Fibroblast of pulmonary artery (primary cell): ENCODE measurements around the gene FBXO22.
"Not testable (repeated sequence)": the region's sequence is repeated elsewhere in the genome, so short reads cannot be mapped to it uniquely, and the experiment has no call there.

ENCODE experiments used
- DNase-seq: peaks from one replicate; pipeline ENCODE4 v3.0.0-alpha.2; 2010; ENCODE audit warnings: low read depth
- H3K4me3 ChIP-seq: replicated peaks from 2 replicates; pipeline ENCODE4 v1.5.1; 2011; ENCODE audit warnings: low read depth, mild to moderate bottlenecking, control low read depth, low read length, moderate library complexity
- TF ChIP-seq, protein P1 (sequence below): IDR thresholded peaks from 2 replicates; pipeline ENCODE4 v1.5.1; 2011; ENCODE audit warnings: mild to moderate bottlenecking, control low read depth, low read length, inconsistent platforms; ENCODE audit errors: missing control alignments

Gene FBXO22

DNA sequence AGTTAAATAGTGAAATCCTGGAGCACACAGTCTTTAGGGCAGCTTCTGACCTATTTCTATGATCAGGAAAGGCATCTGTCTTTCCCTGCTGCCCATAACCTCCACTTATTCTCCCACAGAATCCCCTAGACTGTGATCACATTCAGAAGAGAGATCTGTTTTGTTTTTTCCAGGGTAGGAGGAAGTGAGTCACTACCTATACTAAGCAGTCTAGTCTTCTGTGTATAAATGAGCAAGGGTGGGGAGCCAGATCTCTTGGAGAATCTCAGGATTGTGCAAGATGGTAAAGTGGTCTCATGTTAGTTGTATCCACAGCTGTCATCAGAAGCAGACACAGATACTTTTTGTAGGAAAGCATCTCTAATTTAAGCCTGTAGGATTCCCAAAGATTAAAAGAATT is 11.8 kb upstream of the FBXO22 start:
- TF ChIP-seq, protein P1, sequence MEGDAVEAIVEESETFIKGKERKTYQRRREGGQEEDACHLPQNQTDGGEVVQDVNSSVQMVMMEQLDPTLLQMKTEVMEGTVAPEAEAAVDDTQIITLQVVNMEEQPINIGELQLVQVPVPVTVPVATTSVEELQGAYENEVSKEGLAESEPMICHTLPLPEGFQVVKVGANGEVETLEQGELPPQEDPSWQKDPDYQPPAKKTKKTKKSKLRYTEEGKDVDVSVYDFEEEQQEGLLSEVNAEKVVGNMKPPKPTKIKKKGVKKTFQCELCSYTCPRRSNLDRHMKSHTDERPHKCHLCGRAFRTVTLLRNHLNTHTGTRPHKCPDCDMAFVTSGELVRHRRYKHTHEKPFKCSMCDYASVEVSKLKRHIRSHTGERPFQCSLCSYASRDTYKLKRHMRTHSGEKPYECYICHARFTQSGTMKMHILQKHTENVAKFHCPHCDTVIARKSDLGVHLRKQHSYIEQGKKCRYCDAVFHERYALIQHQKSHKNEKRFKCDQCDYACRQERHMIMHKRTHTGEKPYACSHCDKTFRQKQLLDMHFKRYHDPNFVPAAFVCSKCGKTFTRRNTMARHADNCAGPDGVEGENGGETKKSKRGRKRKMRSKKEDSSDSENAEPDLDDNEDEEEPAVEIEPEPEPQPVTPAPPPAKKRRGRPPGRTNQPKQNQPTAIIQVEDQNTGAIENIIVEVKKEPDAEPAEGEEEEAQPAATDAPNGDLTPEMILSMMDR: no peak
- no peak overlapping the region for H3K4me3 ChIP-seq
- peak; percentile 90 for DNase-seq

DNA sequence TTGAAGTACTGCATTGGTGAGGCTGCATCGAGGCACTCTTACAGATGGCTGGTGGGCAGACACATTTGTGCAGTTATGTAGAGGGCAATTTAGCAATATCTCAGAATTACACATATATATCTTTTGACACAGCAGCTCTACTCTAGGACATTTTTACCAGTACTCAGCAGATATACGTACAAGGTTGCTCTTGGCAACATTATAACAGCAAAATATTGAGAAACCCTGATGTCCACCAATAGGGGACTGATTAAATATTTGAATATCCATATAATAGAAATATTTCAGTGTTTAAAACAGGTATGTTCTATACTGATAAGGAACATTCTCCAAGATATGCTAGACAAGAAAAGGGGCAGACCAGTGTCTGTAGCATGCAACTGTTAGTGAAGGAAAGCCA is 7.9 kb upstream of the FBXO22 start:
- DNase-seq: no peak
- TF ChIP-seq, protein P1: no peak

DNA sequence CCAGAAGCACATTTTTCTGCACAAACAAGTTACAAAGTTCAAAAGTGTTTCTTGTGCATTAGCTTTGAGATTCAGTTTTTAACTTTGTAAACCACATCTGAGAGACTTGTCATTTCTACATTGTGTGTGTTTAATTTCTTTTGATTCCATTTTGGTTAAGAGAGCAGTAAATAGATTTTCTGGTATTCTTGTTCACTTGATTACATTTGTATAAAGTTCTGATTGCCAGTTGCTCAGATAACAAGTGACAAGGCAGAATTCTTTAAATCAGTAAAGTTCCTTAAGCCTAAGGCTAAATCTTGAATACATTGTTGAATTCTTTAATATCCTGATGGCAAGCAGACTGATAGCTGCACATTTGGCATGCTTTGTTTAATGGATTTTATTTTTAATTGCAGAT is 3.1 kb upstream of the FBXO22 start:
- DNase-seq: no peak

More for the DNA sequence above, 7.9 kb upstream of the FBXO22 start:
- no peak overlapping the region for H3K4me3 ChIP-seq

DNA sequence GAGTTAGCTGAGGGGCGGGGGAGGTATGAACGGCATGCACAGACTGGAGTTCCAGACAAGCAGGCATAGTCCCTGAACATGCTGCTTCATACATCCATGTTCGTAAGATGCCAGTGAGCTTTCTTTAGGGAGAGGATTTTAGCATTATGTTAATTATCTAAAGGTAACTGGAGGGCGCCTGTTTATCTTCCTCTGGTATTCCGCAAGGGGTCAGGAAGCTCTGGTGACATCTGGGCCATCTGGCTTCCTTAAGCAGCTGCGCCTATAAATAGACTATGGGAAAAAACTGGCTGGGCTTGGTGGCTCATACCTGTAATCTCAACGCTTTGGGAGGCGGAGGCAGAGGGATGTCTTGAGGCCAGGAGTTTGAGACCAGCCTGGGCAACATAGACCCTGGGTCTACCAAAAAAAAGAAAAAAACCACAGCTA is 1.5 kb upstream of the FBXO22 start:
- TF ChIP-seq, protein P1: no peak
- no peak for DNase-seq
- no peak overlapping the region for H3K4me3 ChIP-seq

More for the DNA sequence above, 3.1 kb upstream of the FBXO22 start:
- no peak overlapping the region for H3K4me3 ChIP-seq
- TF ChIP-seq, protein P1: no peak

DNA sequence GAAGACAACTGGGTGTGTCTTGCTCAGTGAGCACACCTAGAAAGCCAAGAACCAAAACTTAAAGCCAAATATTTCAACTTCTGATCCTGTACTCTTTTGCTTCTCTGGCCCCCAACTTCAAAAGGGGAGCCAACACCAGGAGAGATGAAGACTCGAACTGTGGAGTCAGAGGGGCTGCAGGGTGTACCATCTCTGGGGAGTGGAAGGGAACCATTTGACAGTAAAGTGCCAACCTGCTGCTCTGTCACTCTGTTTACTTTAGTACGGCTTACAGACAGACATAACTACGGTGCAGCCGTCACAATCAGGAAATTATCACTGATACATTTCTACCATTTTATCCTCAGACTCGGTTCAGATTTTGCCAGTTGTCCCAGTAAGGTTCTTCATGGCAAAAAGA is 1.6 kb downstream of the FBXO22 start:
- no peak for DNase-seq
- no peak overlapping the region for H3K4me3 ChIP-seq
- TF ChIP-seq, protein P1: no peak

DNA sequence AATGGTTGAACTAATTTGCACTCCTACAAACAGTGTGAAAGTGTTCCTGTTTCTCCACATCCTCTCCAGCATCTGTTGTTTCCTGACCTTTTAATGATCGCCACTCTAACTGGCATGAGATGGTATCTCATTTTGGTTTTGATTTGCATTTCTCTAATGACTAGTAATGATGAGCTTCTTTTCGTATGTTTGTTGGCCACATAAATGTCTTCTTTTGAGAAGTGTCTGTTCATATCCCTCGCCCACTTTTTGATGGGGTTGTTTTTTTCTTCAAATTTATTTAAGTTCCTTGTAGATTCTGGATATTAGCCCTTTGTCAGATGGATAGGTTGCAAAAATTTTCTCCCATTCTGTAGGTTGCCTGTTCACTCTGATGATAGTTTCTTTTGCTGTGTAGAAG is 6.7 kb downstream of the FBXO22 start:
- not testable (repeated sequence) for H3K4me3 ChIP-seq, DNase-seq

DNA sequence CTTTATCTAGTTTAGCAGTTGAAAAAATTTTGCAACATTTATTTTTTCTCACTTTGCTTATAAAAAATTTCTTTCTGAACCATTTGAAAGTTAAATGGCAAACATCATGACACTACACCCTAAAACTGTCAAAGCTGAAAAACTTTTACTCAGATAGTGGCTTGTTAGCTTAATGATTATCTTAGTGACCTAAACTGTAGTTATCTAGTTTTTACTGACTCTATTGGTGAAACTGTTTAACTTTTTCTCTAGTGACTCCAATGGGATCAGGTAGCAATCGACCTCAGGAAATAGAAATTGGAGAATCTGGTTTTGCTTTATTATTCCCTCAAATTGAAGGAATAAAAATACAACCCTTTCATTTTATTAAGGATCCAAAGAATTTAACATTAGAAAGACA is 13.3 kb downstream of the FBXO22 start:
- H3K4me3 ChIP-seq: no peak overlapping the region
- no peak for DNase-seq
- TF ChIP-seq, protein P1: no peak
